MM.1S (cell line): ENCODE results near the gene SLC25A46.

Experiments
- EZH2phosphoT487 ChIP-seq: fragments of 300-600 bp; sonication (generic); IDR thresholded peaks from 2 replicates; pipeline ENCODE4 v1.6.1; 2018; ENCODE audit warnings: antibody characterized with exemption, low read length
- TF ChIP-seq, protein P1 (sequence below): fragments of 300-600 bp; sonication (generic); IDR thresholded peaks from 2 replicates; pipeline ENCODE4 v1.5.1; 2016; ENCODE audit warnings: antibody characterized with exemption, low read length, mixed read lengths

DNA sequence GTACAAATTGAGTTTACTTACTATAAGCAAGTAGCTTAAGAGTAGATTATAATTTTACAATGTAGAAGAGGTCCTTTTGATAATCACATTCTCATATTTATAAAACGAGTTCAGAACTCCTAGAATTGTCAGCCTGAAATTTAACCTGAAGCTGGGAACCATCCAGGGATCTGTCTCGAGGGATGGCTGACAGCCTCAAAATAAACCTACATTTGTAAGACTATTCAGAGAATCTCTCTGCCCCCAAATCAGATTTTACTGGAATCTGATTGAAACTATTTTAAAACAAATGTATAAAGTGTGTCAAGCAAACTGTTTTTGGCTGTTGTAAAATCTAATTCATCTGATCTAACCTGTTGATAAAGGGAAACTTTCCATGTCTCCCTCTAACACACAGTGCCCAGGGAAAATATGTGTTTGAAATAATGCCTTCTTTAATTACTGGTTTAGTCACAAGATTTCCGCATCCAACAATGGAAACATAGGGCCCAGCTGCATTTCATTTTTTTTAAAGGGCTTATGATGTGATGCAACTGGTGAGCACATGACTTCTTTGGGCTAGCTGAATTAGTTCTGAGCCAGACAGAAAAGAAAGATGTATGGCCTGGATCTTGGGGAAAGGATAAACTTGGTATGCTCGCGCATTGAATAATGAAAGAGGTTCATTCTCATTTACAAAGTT is 30.3 kb downstream of the SLC25A46 start:
- TF ChIP-seq, protein P1, sequence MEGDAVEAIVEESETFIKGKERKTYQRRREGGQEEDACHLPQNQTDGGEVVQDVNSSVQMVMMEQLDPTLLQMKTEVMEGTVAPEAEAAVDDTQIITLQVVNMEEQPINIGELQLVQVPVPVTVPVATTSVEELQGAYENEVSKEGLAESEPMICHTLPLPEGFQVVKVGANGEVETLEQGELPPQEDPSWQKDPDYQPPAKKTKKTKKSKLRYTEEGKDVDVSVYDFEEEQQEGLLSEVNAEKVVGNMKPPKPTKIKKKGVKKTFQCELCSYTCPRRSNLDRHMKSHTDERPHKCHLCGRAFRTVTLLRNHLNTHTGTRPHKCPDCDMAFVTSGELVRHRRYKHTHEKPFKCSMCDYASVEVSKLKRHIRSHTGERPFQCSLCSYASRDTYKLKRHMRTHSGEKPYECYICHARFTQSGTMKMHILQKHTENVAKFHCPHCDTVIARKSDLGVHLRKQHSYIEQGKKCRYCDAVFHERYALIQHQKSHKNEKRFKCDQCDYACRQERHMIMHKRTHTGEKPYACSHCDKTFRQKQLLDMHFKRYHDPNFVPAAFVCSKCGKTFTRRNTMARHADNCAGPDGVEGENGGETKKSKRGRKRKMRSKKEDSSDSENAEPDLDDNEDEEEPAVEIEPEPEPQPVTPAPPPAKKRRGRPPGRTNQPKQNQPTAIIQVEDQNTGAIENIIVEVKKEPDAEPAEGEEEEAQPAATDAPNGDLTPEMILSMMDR: no peak
- TF ChIP-seq EZH2phosphoT487: no peak
